GM15510 (cell line): Measurements from ENCODE around the gene ABHD2.

Source experiments
- POLR2A ChIP-seq: IDR thresholded peaks from 3 replicates; pipeline ENCODE4 v1.6.1; 2011; ENCODE audit warnings: borderline replicate concordance; ENCODE audit not compliant: insufficient read length; ENCODE audit errors: extremely low read depth

The ABHD2 gene

DNA sequence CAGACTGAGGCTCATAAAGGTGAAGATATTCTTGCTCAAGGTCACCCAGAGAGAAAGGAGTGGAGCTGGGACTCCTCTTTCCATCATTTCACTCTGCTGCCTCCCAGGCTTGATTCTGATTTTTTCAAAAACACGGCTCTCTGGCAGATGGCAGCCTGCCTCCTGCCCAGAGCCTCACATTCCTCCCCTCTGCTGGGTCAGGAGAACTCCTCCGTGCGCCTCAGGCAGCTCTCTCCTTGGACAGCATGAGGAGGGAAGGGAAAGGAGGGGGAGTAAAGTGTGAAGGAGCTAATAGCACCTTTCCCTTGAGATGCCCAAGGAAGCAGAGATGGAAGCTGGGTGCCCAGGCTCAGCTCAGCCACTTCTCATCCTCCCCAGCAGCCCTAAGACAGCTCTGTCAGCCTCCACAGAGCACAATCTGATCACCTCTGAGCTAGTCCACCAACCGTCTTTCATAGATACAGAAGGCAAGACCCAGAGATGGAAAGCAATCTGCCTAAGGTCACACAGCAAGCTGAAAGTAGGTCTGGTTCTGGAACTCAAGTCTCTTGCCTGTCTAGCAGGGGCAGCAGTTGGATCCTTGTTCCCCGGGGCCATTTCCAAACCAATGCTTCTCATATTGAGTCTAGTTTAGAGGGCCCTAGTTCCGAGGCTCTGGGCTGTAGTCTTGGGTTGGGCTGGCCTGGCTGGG lies 129.6 kb downstream of the ABHD2 start:
- no peak for TF ChIP-seq POLR2A

DNA sequence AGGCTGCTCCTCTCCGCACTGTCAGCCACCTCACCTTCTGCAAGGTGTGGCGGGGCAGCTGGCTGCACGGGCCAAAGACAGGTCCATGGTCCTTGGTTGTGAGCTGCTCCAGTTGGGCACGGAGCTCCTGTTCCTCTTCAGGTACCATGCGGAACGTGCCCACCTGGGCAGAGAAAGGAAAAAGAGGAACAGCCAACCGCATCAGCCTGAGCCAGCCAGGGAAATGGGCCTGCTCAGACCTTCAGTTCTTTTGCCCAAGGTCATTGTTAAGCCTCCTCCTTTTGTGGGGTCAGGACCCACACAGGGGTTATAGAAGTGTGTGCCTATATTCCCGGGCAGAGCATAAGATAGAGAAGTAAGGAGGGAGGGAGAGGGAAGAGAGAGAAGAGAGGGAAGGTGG lies 130.3 kb downstream of the ABHD2 start:
- TF ChIP-seq POLR2A = no peak

DNA sequence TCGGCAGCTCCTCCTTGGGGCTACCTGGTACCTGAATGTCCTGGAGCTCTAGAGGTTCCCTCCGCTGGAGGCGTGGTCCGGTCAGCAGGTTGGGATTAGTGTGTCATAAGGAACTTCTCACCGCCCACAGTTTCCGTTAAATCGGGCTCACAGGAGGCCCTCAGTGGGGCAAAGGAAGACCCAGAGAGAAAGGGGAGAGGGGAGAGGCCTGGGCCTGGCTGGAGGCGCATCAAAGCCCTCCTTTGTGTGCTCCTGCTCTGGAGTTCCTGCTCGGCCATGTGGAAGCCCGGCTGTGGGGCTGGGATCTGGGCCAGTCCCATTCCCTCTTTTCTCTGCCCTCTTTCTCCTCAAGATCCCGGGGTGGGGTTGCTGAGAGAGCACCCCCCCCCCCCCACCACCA lies 133.3 kb downstream of the ABHD2 start, which contains the start of gene RLBP1:
Gene RLBP1 (minus strand): TSS at position 37 of the 400 bp plus-strand sequence. CDS start 2,604 bp downstream, outside the sequence.
- no peak for TF ChIP-seq POLR2A

DNA sequence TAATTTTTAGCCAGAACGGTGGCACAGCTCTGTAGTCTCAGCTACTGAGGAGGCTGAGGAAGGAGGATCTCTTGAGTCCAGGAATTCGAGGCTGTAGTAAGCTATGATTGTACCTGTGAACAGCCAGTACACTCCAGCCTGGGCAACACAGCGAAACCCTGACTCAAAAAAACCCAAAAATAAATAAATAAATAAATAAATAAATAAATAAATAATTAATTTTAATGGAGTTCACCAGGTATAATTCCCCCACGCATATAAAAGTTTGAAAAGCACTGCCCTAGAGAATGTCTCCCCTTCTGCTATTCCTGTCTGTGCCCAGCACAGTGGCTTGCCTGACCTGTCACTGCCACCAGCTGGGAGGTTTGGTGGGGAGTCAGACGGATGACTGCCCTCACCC lies 137.3 kb downstream of the ABHD2 start:
- TF ChIP-seq POLR2A = no peak

DNA sequence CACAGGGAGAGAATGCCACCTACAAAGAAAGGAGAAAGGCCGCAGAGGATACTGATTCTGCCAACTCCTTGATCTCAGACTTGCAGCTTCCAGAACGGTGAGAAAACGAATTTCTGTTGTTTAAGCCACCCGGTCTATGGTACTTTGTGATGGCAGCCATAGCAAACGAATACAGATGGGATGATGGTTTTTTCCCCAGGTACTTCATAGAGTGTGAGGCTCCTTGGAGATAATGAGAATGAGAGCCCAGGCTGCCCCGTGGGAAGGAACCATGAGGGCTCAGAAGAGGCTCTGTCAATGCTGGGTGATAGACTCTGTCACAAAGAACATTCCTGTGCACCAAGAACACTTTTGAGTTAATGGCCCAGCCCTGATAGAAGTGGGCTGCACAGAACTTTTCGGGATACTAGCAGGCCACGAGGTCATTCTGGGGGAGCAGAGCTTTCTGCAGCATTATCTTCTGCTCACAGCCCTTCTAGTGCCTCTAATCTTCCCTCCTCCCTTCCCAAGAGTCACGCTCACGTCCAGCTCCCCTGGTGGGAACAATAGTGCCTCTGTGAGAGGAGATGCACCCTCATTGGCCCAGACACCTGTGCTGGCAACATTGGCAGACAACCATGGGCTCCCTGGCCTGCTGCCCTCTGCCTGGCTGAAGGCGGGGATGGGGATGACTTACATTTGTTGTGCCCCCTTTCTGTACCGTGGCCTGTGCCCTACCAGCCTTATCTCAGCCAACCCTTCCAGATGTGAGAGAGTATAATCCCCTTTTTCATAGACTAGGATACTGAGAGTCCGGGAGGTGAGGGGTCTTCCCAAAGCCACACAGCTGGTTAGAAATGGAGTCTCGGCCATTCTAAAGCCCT lies 138.3 kb downstream of the ABHD2 start:
- no peak for TF ChIP-seq POLR2A

DNA sequence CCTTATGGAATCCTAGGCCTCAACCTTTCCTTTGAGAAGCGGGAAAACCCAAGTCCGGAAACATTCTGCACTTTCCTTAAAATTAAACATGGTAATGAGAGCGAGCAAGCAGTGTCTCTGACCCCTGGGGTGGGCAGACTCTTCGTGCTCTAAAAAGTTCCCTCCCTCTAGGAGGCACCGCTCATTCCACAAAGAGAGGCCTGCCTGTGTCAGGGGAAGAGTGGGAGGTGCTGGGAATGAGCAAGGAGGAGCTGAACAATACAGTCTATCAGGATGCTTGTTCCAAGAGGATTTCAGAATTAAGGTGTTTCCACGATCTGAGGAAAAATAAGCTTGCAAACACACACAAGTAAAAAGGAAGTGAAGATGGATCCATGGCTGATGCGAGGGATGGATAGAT lies 139.2 kb downstream of the ABHD2 start:
- no peak for TF ChIP-seq POLR2A

DNA sequence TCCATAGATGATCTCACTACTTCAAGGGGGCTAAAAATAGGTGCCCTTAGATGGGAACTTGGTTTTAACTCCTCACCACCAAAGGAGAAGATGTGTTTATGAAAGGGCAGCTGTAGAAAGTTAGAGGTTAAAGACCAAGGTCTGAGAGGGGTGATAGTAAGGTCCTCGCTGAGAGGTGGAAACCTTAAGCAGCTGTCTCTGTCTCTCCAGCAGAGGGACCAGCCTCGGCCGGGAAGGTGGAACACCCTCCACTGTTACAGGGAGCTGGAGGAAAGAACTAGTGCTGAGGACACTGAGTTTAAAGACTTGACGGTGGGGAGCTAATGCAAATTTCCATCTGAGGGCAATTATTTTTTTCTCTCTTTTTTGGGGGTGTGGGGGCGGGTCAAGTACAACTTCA lies 142.0 kb downstream of the ABHD2 start:
- TF ChIP-seq POLR2A = no peak

DNA sequence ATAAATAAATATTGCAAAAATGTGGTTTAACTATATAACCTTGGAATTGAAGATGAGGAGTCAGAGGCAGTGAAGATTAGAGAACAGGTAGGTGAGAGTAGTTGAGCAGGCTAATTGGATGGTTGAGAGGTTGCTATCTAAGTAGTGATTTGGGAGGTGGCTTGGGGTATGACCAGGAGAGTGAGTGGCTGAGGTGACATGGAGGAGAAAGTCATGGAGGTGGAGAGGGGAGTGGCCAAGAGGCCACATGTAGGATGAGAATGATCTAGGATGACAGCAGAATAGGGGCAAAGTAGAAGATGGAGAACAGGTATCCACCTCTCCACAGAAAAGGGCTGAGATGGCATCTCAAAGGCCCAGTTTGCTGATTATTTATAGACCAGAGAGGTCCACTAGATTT lies 143.6 kb downstream of the ABHD2 start:
- TF ChIP-seq POLR2A = no peak

DNA sequence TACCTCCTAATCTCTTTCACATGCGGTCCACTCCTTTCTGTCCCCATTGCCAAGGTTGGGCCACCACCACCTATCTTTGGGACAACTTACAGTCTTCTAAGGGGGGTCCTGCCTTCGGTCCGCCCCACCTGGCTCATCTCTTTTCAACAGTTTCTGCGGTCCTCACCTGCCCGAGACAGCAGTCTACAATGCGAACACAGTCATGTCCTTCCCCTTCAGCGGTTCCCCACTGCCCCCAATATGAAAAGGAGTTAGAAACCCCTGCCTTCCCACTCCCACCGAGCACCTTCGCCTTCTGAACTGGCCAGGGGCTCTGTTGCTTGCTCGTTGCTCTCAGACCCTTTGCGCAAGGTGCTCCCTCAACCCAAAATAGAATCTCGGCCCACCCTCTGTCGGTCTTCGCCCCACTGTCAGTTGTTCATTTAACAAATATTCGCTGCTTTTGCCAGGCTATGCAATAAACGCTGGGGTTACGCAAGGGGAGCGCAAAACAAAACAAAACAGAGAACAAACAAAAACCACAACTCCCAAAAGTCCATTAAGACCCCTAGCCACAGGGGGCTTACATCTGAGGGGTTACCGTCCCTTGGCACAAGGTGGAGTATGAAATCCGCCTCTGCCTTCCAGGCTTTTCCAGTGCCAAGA lies 154.9 kb downstream of the ABHD2 start:
- no peak for TF ChIP-seq POLR2A

DNA sequence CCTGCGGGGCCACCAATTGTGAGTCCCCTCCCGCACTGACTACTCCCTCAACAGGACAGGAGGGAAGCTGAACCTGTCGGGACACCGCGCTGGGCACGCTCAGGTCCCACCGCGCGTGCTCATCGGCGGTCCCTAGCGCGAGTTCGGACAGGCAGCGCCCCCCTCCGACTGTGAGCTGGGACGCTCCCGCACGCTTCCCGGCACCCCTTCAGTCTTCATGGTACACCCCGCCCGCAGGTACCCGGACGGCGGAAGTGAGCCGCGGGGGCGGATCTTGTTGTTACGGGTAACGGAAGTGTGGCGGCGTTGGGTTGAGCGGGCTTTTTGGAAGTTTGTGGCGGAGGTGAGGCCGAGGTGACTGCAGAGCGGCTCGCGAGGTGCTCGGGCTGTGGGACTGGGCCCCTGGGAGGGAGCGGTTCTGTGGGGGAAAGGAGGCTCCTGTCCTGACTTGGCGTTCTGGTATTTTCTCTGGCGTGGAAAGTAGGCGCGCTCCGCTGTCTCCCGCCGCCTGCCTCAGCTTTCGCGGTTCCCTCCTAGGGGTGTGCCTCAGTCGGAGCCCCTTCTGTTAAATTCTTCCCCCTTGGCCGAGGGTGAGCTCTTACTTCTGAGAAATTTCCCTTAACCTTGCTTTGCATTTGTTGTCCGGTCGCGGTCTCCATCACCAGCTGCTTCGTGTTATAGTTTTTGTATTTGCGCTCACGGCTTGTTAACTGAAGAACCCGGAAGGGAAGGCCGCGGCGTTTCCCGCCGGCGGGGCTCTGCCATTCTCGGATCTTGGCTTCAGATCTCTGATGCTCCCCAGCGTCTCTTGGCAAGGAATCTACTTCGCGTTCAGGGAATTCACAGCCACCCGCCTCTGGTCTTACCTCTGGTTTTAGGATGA lies 155.7 kb downstream of the ABHD2 start, which contains the start of gene FANCI:
Gene FANCI (plus strand): TSS at position 289 of the 883 bp plus-strand sequence. CDS start 3,669 bp downstream, outside the sequence.
- TF ChIP-seq POLR2A = peak; percentile 58

DNA sequence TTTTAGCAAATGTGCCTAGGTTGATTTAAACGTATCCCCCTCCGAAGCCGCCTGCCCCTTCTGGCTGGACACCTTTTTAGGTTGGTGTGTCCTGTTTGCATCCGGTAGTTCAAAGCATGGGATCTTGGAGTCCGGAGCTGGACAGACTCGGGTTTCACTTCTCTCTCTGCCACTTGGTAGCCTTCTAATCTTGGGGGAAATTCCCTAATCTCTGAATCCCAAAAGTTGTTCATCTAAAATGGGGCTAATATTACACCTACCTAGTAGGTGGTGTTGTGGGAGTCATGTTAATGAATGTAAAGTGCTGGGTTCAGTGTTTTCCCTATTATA lies 156.3 kb downstream of the ABHD2 start:
- TF ChIP-seq POLR2A = no peak

DNA sequence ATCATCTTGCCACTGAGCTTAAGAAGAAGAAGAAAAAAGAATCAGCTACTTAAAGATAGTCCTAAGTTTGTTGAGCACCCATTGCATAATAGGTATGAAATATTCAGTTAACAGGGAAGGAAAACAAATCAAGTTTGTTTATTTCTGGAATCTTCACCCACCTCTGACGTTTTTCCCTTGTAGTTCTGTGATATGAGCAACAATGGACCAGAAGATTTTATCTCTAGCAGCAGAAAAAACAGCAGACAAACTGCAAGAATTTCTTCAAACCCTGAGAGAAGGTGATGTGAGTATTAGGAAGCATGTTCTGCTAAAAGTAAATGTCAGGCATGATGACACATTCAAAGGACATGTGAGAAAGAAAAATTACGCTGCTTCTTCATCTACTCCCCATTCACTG lies 159.2 kb downstream of the ABHD2 start:
- TF ChIP-seq POLR2A = no peak

DNA sequence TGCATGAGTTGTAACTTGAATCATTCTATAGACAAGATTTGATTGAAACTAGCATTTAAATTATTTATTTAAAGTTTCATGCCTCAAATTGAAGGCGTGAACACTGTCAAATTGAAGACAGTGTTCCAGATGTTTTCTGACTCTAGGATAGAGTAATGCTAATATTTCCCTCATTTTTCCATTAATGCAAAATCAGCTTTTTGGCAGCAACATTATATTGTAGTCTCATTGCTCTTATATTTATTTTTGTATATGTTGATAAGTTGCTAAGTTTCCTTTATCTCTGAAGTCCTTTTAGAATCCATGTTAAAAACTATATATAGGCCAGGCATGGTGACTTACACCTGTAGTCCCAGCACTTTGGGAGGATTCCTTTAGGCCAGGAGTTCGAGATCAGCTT lies 160.3 kb downstream of the ABHD2 start:
- TF ChIP-seq POLR2A = no peak
